IMR-90 (cell line): ENCODE results near the gene CYP2E1. TPM values are rescaled to one million over a fixed set of nuclear protein-coding genes. Genes with fewer than 3 reads are reported as not detected.

Source experiments
- ATAC-seq: fragments of 200-7000 bp; cut with Tn5 transposase; 2 replicates; pipeline ENCODE4 v1.9.1; 2020; ENCODE audit warnings: low read depth, mild to moderate bottlenecking, moderate library complexity
- BruUV-seq: library from RNA; stranded (reverse); fragments of 400-500 nt; replicated peaks from 2 replicates; lab custom pipeline; 2021; lab: Mats Ljungman, UMichigan
- CTCF ChIA-PET: fragments of 300-600 bp; formaldehyde crosslinking; extraction: SDS; loops from one replicate; lab custom pipeline; 2021; ENCODE audit warnings: antibody characterized with exemption; lab: Yijun Ruan, JAX
- POLR2A ChIA-PET: fragments of 300-600 bp; sonication (Branson Sonifier 250); formaldehyde crosslinking; loops from one replicate; lab custom pipeline; 2022; ENCODE audit warnings: antibody characterized with exemption; ENCODE audit not compliant: unreplicated experiment; lab: Charles Lee
- DNase-seq: peaks from one replicate; pipeline ENCODE4 v3.0.0; 2013
- H2AFZ ChIP-seq: replicated peaks from 2 replicates; pipeline ENCODE3; 2013; ENCODE audit warnings: low read length, mild to moderate bottlenecking; ENCODE audit not compliant: poor library complexity
- H2AK5ac ChIP-seq: 2 replicates; pipeline ENCODE4 v1.6.1; 2013; ENCODE audit warnings: low read depth, low read length, inconsistent platforms
- H2AK9ac ChIP-seq: replicated peaks from 2 replicates; pipeline ENCODE3; 2013; ENCODE audit warnings: mild to moderate bottlenecking, low read depth, low read length, moderate library complexity; ENCODE audit not compliant: poor library complexity
- H2BK120ac ChIP-seq: 2 replicates; pipeline ENCODE4 v1.6.1; 2013; ENCODE audit warnings: low read depth, low read length, inconsistent platforms
- H2BK15ac ChIP-seq: 3 replicates; pipeline ENCODE4 v1.6.1; 2013; ENCODE audit warnings: low read depth, low read length, inconsistent platforms
- H2BK20ac ChIP-seq: 2 replicates; pipeline ENCODE4 v1.6.1; 2013; ENCODE audit warnings: low read depth, mild to moderate bottlenecking, inconsistent platforms, low read length, moderate library complexity
- H2BK5ac ChIP-seq: 2 replicates; pipeline ENCODE4 v1.6.1; 2013; ENCODE audit warnings: mild to moderate bottlenecking, low read depth, low read length, inconsistent platforms; ENCODE audit not compliant: poor library complexity, severe bottlenecking
- H3K14ac ChIP-seq: replicated peaks from 2 replicates; pipeline ENCODE4 v1.6.1; 2013; ENCODE audit warnings: low read depth, low read length, inconsistent platforms
- H3K18ac ChIP-seq: 2 replicates; pipeline ENCODE4 v1.6.1; 2013; ENCODE audit warnings: low read depth, low read length, control low read depth
- H3K23ac ChIP-seq: 2 replicates; pipeline ENCODE4 v1.6.1; 2013; ENCODE audit warnings: low read depth, low read length, inconsistent platforms
- H3K27ac ChIP-seq: 2 replicates; pipeline ENCODE4 v1.5.1; 2013; ENCODE audit warnings: mild to moderate bottlenecking, control low read depth, low read length; ENCODE audit not compliant: insufficient read depth
- H3K27me3 ChIP-seq: 2 replicates; pipeline ENCODE4 v1.6.1; 2013; ENCODE audit warnings: low read length; ENCODE audit not compliant: control insufficient read depth, insufficient read depth
- H3K36me3 ChIP-seq: 2 replicates; pipeline ENCODE4 v1.6.1; 2013; ENCODE audit warnings: low read length, mixed read lengths; ENCODE audit not compliant: control insufficient read depth, insufficient read depth
- H3K4ac ChIP-seq: 2 replicates; pipeline ENCODE4 v1.6.1; 2013; ENCODE audit warnings: low read depth, low read length, inconsistent platforms
- H3K4me1 ChIP-seq: 2 replicates; pipeline ENCODE4 v1.6.1; 2013; ENCODE audit warnings: low read length, mixed read lengths; ENCODE audit not compliant: control insufficient read depth, insufficient read depth
- H3K4me2 ChIP-seq: 2 replicates; pipeline ENCODE4 v1.6.1; 2013; ENCODE audit warnings: low read depth, mild to moderate bottlenecking, control low read depth, low read length, moderate library complexity
- H3K4me3 ChIP-seq: 2 replicates; pipeline ENCODE4 v1.5.1; 2013; ENCODE audit warnings: low read depth, mild to moderate bottlenecking, control low read depth, low read length, moderate library complexity; ENCODE audit not compliant: insufficient read depth
- H3K56ac ChIP-seq: 2 replicates; pipeline ENCODE4 v1.6.1; 2013; ENCODE audit warnings: low read length, inconsistent platforms; ENCODE audit not compliant: insufficient read depth; ENCODE audit errors: extremely low read depth
- H3K79me1 ChIP-seq, 2 experiments: 2 replicates each; pipeline ENCODE4 v1.6.1; 2013; ENCODE audit warnings: low read length in 2 of 2, inconsistent platforms in 1 of 2, low read depth in 1 of 2
- H3K9ac ChIP-seq: 2 replicates; pipeline ENCODE4 v1.6.1; 2013; ENCODE audit warnings: low read depth, low read length, control low read depth
- H3K9me1 ChIP-seq: 2 replicates; pipeline ENCODE4 v1.6.1; 2013; ENCODE audit warnings: low read length, inconsistent platforms; ENCODE audit not compliant: insufficient read depth
- H3K9me3 ChIP-seq: 2 replicates; pipeline ENCODE4 v1.6.1; 2013; ENCODE audit warnings: low read length; ENCODE audit not compliant: control insufficient read depth, insufficient read depth
- H4K20me1 ChIP-seq: 2 replicates; pipeline ENCODE4 v1.6.1; 2013; ENCODE audit warnings: low read length, inconsistent platforms; ENCODE audit not compliant: insufficient read depth
- H4K5ac ChIP-seq: 2 replicates; pipeline ENCODE4 v1.6.1; 2013; ENCODE audit warnings: mild to moderate bottlenecking, low read depth, low read length, control low read depth
- H4K8ac ChIP-seq, 2 experiments: 2 replicates each; pipeline ENCODE4 v1.6.1; 2013; ENCODE audit warnings: low read depth in 2 of 2, low read length in 2 of 2, control low read depth in 1 of 2, inconsistent platforms in 1 of 2
- H4K91ac ChIP-seq: 2 replicates; pipeline ENCODE4 v1.6.1; 2013; ENCODE audit warnings: low read depth, low read length, inconsistent platforms; ENCODE audit not compliant: insufficient read depth
- MXI1 ChIP-seq: IDR thresholded peaks from 2 replicates; pipeline ENCODE4 v1.6.1; 2012; ENCODE audit warnings: low read depth, mild to moderate bottlenecking, low read length, moderate library complexity, borderline replicate concordance
- POLR2A ChIP-seq: IDR thresholded peaks from 2 replicates; pipeline ENCODE4 v1.6.1; 2012; ENCODE audit warnings: mild to moderate bottlenecking, low read depth, low read length
- RFX5 ChIP-seq: IDR thresholded peaks from 2 replicates; pipeline ENCODE4 v1.8.0; 2012; ENCODE audit warnings: low read depth, mild to moderate bottlenecking, low read length, moderate library complexity
- SMC3 ChIP-seq: fragments of 150-350 bp; IDR thresholded peaks from 2 replicates; pipeline ENCODE4 v1.6.1; 2016; ENCODE audit warnings: low read depth, mild to moderate bottlenecking, antibody characterized with exemption, low read length, moderate library complexity
- WGBS, 2 experiments: methylation state at CpG; one replicate each; pipeline versions ENCODE4 v1.1.5 to v1.1.7; 2013; ENCODE audit warnings: missing lambda C conversion rate in 2 of 2; ENCODE audit not compliant: insufficient read length in 1 of 2; ENCODE audit errors: extremely low coverage in 2 of 2; 5-methylcytosine and 5-hydroxymethylcytosine counted together
- dilution Hi-C: fragments of 300-500 bp; cut with HindIII; formaldehyde crosslinking; loops from one replicate; pipeline ENCODE4 v1.14.3; 2018; ENCODE audit warnings: low sequenced_read_pairs; ENCODE audit not compliant: unreplicated experiment
- in situ Hi-C: fragments of 300-500 bp; cut with MboI; formaldehyde crosslinking; loops from 3 replicates; pipeline ENCODE4 v1.14.3; 2019; ENCODE audit warnings: low sequenced_read_pairs, inconsistent platforms, mixed read lengths
- intact Hi-C: fragments of 100-400 bp; cut with micrococcal nuclease; formaldehyde crosslinking; loops from 2 replicates; pipeline ENCODE4 v1.10.0; 2022
- polyA plus RNA-seq, 3 experiments: library from polyadenylated mRNA; depleted of rRNA; stranded (reverse); fragments of >200 nt; gene quantifications; 2 replicates each; pipeline ENCODE4 v1.2.3, GENCODE V29; 2012; ENCODE audit warnings: low replicate concordance in 1 of 3
- total RNA-seq: library from RNA; depleted of rRNA; stranded (reverse); fragments of >200 nt; gene quantifications from 2 replicates; pipeline ENCODE4 v1.2.3, GENCODE V29; 2012

Gene CYP2E1
- total and polyA plus RNA-seq, 2 of the 4 experiments (the other 2 are of a cell fraction): 0.36 to 1.7 TPM

DNA sequence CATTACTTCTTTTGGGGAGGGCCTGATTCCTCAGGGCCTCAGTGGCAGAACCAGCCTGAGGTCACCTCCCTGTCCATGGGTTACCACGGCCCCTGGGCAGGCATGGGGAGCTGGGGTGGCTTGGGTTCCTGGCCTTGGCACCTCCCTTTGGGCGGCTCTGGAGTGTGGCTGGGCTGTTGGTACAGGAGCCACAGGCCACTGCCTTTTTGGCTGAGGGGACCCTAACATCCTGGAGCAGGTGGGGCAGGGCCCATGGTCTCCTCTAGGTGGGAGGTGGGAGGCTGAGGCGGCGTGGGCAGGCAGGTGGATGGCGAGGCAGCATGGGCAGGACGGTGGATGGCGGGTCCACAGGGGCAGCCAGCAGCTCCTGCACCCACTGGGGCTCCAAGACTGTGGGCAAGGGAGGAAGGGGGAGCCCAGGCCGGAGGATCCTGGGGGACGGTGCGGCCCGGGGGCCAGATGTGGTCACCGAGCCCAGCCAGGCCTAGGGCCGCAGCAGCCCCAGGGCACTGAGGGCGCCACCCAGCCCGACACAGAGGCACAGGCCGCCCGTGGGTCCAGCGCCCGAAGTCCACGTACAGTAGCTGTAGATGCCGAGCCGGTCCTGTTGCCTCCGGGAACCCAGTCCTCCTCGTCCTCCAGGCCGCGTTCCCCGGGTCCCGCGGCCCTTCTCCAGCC, 40.6 kb downstream of the CYP2E1 start:
- Histone ChIP-seq H4K91ac (no peak overlapping the region), H3K9ac (no peak overlapping the region), H2BK15ac (no peak overlapping the region), H3K36me3 (no peaks in the 10 kb centered on the region), H2BK5ac (no peak overlapping the region), H3K4ac (no peak overlapping the region), H3K56ac (no peak overlapping the region), H2AK5ac (no peak overlapping the region), H3K18ac (no peak overlapping the region), H4K20me1 (no peaks in the 10 kb centered on the region), H3K79me1 (no peaks in the 10 kb centered on the region), H3K27ac (no peak overlapping the region), H2BK20ac (no peak overlapping the region), H3K14ac (no peak overlapping the region), H2AK9ac (no peak overlapping the region), H2AFZ (no peak overlapping the region), H3K9me3 (peaks cover 21% of the 10 kb centered on the region; the same call in 1 of the 2 replicates), H4K8ac (no peak overlapping the region), H3K27me3 (no peaks in the 10 kb centered on the region), H3K9me1 (no peaks in the 10 kb centered on the region), H3K4me3 (no peak overlapping the region), H4K5ac (no peak overlapping the region), H3K4me2 (no peak overlapping the region), H2BK120ac (no peak overlapping the region), H3K4me1 (no peaks in the 10 kb centered on the region), H3K23ac (no peak overlapping the region)
- dilution Hi-C loops (no loop called here), in situ Hi-C loops (no loop called here), intact Hi-C loops (no loop called here)
- DNase-seq: no peak
- ChIA-PET CTCF (no interaction called here), POLR2A (no interaction called here)
- BruUV-seq: no TSS peak
- TF ChIP-seq POLR2A (no peak), MXI1 (no peak), SMC3 (no peak), RFX5 (no peak)
- 84% methylated on average over 19 of the region's 29 CpGs; no CpG with 5 or more reads in 1 of the 2 experiments for WGBS, 2 experiments
- ATAC-seq: no peak
